NCI-H226 (cell line): ENCODE results near the gene MTCH1.
"Not testable (repeated sequence)": the region's sequence is repeated elsewhere in the genome, so short reads cannot be mapped to it uniquely, and the experiment has no call there.

Source experiments
- DNase-seq: peaks from one replicate; pipeline ENCODE4 v3.0.0-alpha.2; 2015

MTCH1 gene

DNA sequence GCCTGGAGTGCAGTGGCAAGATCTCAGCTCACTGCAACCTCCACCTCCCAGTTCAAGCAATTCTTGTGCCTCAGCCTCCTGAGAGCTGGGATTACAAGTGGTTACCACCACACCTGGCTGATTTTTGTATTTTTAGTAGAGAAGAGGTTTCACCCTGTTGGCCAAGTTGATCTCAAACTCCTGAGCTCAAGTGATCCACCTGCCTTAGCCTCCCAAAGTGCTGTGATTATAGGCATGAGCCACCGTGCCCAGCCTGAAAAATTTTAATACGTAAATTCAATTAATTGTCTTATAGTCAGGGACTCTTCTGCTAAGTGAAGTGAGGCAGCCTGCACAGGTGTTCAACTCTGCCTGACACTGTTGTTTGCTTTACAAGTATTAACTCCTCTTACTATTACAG, 4.4 kb upstream of the MTCH1 start:
- DNase-seq: not testable (repeated sequence)

DNA sequence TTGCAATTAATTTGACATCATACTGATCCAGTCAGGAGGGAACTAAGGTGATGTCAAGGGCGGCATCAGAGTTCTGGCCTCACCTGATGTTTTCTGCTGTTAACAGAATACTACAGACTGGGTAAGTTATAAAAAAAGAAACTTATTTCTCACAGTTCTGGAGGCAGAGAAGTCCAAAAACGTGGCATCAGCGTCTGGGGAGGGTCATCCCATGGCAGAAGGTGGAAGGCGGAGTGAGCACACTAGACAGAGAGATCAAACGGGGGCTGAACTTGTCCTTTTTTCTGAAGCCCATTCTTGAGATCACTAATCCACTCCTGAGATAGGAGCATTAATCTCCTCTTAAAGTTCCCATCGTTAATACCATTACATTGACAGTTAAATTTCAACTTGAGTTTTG, 3.3 kb upstream of the MTCH1 start:
- no peak for DNase-seq

DNA sequence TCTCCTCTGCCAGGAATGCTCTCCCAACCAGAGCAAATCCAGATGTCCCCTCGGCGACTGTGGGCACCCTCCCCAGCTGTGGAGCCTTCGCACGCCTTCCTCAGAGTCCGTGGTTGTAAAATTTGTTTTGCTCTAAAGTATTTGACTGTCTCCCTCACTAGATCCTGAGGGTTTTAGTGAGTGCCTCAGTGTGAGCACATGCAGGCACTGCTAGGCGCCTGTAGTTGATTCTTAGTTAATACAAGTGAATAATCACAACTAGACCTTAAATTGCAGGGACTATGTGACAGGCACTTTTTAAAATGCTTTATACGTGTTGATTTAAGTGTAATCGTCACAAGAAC, 680 bp upstream of the MTCH1 start:
- DNase-seq: no peak

DNA sequence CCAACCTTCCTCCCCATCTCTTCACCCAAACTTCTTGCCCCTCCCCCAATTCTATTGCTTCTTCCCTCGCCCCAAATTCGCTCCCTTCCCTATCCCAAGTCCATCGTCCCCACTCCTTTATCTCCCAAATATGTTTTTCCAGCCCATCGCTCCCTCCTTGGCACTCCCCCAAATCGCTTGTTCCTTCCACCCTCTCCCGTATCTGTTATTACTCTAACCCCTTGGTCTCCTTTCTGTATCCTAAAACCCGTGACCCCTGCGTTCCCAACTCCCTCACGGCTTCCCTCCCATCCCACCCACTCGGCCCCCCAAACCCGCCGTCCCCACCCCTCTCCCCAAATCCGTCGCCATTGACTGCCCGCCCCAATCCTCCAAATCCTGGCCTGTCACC, 584 bp downstream of the MTCH1 start:
- no peak for DNase-seq

DNA sequence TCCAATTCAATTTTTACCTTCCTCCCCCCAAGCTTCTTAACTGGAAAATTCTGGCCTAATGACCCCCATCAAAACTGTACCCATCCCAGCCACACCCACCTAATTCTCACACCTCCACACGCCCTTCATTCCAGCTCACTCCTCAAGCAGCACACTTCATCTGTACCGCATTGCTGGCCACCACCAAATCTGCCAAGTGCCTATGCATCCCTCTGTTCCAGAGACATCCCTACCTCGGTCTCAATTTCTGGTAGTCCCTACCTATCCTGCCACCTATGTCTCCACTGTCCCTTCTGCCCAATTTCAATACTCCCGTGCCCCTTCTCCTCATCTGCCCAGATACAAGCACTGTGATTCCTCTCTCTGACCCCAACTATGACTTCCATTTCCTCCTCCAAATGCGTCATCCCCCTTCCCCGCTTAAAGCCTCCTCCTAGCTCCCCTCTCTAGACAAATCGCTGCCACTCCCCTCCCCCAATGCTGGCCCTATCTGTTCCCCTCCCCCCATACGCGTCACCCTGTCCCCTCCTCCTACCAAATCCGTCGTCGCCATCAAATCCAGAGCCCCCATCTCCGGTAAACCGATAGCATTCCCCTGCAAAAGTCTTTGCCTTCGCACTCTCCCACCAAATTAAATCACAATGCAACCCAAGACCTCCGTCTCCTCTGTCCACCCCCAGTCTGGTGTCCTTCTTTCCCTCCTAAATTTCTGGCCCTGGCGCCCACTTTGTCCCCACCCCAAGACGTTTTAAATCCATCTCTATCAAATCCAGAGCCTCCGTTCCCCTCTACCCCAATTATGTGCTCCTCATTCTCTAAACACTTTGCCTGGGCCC, 1.2 kb downstream of the MTCH1 start:
- DNase-seq: peak; percentile 59

DNA sequence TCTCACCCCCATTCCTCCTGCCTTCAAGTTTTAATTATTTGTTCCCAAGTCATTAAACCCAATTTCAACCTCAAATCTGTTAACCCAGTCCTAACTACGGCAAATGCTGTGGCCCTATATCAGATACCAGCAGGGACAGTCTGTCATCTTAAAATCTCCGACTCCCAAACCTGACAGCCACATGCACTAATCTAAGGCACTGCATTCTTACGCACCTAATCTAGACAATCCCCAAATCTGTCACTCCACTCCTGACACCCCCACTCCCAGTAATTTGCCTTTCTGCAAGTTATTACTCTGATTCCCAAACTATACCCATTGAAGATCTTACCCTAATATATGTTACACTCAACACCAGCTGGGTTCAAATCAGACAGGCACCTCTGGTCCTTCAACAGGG, 2.5 kb downstream of the MTCH1 start:
- no peak for DNase-seq

DNA sequence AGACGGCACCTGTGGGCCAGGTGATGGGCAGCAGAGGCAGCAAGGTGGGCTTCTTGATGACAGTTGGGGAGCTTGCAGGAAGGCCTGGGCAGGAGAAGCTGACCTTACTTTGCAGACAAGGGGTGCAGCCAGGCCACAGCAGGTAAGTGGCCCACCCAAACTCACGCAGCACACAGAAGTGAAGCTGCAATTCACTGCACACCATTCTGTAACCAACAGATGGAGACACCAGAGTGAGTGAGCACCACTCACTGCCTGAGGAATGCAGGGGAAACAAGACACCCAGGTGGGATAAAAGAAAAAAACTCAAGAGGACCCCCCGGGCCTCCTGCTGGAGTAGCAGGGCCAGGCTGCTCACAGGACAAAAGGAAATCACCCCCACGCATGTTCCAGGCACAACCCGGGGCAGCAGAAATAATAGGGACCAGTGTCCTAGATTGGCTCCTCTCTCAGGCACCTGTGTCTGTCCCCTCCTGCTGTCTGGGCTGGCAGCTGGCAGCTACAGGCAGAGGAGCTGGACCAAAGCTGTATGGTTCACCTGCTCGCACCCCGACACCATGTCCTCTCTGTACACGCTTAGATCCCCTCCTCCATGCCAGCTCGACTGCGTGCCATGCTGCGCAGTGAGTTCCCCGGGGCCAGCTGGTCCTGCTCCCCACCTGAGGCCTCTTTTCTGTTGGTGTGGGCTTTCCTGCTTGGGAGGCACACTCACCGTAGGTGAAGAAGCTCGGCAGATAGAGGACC, 4.9 kb downstream of the MTCH1 start:
- no peak for DNase-seq

DNA sequence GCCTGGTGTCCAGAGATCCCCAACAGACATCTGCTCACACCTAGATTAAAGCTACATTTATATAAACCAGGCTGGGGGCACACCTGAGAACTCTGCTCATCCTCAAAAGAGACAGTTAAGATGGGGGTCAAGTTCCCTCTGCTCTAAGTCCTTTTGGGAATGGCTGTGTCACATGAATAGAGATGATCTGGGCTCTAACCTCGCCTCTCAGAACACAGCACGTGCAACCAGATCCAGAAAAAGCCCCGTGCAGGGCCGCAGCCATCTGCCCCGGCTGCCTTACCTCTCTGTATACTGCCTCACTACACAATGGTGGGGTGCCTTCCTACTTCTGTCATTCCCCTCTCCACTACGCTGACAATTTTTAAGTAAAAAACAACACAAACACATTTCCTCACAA, 5.9 kb downstream of the MTCH1 start:
- no peak for DNase-seq

DNA sequence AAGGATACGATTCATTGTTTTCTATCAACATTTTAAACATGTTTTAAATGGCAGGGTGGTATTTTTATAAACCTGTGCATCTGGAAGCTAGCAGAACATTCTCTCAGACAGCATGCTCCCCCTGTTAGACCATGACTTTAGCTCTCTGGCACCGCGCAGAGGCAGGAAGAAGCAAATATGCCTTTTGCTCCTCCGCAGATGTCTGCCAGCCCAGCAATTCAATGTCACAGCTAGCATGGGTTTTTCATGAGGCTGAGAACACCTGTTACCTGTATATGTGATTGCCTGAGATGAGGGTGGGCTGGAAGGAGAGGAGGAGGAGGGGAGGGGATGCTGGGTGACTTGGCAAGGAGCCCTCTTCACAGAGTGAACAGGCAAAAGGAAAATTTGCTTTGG, 6.7 kb downstream of the MTCH1 start:
- DNase-seq: peak; percentile 24

DNA sequence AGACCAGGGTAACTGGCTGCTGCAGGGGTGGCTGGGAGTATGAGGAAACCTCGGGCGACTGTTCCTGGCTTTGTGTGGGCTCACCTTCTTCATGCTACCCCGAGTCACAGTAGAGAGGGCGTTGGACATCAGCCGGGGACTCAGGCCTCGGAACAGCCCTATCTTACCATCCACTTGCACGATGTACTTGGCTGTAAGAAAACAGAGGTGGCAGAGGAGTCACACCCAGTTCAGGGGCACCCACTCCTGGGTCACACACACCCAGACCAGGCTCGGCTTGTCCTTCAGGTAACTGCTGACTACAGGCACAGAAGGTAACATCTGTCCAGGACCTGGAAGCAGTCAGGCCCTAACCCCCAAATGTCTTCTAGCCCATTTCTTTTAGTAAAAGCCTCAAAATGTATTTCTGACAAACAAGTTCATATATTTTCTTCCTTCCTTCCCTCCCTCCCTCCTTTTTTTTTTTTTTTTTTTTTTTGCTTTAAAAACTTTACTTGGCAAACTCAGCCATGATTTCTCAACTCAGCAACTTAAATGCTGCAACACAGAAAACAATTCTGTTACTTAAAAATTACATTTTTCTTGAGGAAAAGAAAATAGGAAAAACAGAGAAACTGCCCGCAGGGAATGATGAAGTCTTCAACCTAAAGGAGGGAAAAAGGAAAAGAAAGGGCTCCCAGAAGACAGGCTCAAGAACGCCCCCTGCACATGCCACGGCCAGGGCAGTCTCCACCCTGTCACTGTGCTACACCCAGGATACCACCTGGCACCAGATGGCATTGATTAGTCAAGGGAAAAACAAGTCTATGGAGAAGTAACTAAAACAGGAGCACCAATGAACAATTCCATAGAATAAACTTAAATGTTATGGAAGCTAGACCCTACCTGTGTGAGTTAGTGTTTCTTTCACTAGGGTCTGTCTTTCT, 7.3 kb downstream of the MTCH1 start:
- DNase-seq: no peak

DNA sequence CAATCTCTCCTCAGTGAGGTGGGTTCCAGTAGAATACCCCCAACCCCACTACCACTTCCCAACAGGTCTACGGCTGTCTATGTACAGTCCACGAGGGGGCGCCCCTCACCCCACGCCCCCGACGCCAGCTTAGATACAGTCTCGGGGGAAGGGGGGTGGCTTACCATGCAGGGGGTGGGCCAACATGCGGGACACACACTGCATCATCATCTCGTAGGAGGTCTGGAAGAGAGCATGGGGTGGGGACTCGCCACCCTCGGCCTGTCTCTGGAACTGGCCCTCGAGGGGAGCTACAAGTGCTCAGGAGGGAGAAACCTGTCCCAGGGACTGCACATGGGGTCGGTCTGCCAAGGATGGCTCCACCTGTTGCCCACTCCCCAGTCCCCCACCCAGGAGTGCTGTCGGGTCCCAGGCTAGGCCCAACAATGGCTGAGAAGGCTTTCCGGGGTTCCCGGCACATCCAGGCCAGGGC, 8.5 kb downstream of the MTCH1 start:
- DNase-seq: no peak

DNA sequence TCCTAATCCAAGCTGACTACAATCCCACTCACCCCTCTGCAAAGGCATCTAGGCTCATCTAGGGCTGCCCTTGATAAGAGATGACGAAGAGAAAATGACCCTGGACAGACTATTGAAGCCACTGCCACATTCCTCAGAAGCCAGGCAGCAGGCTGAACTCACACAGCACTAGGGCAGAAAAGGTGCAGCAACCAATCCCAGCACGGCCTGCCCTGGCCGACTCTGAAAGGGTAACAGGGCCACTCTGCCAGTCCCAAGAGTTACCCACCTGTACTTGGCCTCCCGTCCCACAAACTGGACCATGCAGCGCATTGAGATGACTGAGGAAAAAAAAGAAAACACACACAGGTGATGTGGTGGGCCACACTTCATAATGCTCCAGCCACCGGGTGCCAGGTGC, 9.1 kb downstream of the MTCH1 start:
- DNase-seq: no peak

DNA sequence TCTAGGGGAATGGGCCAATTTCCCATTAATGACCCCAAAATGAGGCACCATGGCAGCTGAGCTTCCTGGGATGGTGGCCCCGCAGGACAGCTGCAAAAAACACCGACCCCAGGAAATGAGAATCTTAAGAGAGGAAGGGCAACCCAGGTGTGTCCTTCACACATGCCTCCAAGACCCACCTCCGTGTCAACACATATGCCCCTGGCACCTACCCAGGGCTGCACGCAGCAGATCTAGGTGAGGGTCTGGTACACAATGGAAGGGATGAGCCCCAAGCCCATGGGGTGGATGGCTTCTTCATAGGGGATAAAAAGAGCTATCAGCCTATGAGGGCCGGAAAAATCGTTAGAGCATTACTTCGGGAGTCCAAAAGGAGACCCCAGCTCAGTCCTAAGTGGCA, 9.5 kb downstream of the MTCH1 start:
- DNase-seq: no peak

DNA sequence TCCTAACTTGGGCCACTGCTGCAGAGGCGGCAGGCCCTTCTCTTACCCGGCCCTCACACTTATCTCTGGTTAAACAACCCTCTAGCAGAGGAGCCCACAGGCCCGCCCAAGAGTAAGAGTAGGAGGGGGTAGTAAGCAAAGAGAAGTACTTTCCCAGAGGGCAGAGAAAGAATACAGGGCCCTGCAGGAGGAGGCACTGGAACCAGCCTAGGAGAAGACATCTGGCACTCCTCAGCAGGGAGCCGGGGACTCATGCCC, 10.1 kb downstream of the MTCH1 start:
- DNase-seq: no peak

DNA sequence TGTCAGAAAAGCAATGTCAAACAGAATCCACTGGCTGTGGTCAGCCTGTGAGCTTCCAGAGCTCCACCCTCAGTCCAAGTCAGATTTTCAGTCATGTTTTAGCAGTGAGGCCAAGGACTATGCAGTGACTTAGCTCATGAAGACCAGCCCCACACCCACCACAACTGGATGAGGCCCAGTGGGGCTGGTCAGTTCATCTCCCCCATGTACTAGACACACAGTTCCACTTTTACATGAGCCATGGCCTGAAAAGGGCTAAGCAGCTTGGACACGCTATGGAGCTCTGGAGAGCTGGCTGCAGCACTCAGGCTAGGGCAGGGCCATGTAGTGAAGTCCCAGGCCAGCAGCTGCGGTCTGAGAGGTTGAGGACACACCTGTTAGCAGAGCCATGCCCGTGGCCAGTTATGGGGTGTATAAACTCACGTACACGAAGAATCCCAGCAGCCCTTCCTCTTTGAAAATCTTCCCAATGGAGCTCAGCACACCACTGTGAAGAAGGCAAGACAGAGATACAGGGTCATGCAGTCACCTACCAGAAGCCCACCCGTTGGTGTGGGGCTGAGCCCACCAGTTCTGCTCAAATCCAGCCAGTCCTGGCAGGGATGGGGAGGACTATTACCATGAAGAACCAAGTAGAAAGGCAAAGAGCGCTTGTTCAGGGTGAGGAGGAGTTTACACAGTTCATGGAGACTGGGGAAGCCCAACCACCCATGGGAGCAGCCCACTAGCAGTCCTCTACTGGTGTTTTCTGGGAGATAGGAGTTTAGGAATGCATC, 10.6 kb downstream of the MTCH1 start:
- DNase-seq: no peak

DNA sequence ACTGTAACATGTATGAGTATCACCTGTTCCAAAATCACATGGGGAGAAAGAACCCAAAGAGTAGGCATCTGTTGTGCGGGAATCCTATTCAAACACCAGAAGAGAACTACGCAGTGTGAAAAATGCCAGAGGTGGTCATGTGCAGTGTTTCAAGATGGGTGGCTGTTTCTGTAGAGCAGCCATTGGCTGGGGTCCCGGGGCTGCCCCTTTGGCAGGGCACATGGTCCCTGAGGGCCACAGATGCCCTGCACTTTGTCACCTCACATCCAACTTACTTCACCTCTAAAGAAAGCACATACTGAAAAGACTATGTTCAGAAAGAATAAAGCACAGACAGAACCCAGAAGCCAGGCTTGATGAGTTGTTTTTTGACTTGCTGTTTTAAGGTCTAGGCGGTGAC, 12.3 kb downstream of the MTCH1 start:
- DNase-seq: no peak

DNA sequence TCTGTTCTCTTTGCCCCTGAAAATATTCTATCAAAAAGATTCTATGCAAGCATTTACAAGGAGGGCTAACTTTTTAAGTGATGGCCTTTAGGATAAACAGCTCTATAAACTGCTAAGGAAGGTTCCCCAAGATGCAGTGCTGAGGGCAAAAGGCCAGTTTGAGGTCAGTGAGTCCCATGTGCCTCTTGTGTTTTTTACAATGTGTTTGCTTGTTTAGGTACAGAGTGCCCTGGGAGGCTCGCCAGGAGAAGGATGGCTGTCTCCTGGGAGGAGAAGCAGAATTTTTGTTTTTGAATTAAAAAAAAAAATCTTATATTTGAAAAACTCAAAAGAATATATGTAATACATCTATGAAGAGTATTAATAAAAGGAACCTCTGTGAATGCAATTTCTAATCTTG, 12.8 kb downstream of the MTCH1 start:
- DNase-seq: no peak

DNA sequence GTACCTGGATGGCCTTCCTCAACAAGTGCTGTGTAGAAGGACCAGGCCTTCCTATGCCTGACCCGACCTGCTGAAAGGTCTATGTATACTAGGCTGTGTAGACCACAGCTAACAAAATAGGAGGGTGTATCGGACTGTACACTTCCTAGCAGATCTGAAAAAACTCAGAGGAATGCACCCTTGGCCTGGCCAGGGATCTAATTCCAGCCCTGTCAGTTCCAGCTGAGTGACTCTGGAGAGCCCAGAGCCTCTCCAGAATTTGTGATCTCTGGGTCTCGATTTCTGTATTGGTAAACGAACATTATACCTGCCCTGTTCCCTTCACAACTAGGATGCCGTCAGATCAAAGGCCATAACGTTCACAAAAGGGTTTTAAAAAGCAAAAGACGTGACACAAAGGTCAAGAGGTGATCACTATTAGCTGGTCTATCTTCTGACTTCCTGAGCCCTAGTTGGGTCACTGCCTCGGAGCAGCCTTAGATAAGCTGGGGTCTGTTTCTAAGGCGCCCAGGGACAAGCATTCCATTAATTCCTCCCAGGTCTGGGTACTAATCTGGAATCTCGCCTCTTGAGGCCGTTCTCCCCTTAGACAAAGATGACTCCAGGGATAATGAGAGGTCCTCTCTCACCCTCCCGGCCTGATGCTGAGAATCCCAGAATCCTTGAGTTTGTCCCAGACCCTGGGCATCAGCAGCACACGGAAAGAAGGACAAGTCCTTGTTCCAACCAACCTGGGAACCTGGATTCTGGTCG, 13.9 kb downstream of the MTCH1 start:
- DNase-seq: no peak

DNA sequence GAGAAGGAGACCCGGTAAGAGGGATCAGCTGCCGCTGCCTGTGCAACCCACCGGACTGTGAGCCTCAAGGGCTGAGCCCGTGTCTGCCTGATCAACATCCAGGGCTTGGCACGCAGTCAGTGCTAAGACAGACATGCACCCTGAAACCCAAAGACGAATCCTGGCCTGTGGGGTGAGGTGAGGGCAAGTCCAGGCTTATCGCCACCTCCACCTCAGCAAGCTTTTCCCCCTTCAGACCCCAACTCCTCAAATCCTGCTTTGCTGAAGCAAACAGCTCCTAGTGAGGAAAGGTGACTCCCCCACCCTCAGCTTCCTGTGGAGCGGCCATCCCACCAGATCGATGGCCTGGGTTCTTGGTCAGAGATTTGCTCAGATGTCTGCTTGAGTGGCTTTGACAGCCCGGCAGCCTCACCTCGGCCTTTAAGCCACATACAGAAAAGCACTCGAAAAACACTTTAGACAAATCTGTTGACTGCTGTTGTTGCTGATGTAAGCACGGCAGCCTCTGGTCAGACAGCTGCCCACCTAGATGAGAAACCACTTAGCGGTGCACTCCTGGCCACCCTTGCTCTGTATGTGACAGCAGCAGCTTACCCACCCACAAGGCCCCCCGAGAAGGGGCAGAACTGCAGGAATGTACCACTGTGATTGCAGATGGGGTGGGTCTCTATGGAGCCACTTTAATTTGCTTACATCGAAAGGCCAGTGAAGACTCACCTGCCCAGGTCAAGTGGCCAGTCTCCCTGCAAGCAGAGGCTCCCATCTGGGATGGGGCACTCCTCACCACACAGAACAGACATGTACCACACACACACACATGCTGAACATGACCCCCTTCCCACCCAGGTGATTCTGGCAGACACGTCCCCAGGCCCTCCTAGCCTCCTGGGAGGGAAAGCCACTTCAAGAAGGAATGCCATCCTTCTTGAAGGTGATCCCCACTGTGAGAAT, 14.8 kb downstream of the MTCH1 start:
- no peak for DNase-seq

DNA sequence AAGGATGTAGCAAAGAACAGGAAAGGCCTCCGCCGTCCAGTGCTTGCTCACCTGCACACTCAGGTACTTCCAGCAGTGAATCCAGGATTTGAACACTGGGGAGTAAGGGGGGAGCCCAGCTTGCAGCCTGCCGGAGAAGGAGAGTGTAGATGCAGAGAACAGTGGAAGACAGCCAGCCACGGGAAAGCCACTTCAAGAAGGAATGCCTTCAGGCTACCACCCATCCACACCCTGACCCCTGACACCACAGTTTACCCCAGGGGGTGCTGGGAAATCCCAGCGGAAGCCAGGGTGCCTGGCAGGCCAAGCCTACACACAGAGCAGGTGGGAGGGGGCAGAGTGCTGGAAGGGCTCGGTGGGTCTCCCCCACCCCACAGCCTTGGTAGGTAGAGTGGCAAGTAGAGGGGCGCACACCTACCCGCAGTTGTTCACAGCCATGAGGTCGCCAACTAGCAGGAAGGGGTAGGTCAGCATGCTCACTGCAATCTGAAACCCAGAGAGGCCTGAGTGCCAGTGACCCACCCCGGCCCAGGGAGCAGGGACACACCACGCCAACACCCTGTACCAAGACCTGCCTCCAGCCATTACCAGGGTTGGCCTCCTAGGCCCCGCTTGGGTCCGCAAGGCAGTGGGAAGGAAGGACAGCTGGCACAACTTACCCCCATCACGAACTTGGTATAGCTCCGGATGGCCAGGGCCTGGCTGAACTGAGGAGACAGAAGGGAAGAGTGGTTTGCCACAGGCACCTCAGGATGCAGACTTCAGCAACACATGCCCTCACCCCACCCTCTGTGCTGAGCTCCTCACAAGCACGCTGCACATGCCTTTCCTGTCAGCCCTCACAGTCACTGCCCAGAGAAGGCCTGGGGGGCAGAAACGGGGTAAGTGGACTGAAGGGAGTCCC, 15.8 kb downstream of the MTCH1 start:
- no peak for DNase-seq
